OCI-LY7 (cell line): Measurements from ENCODE around the gene SMPD2.

Experiments used
- CTCF ChIP-seq: fragments of 200-600 bp; sonication (generic); conservative IDR thresholded peaks from 2 replicates; pipeline ENCODE4 v1.5.1; 2014; ENCODE audit warnings: mild to moderate bottlenecking, antibody characterized with exemption, low read length, moderate library complexity, mixed read lengths
- EZH2phosphoT487 ChIP-seq: fragments of 200-600 bp; sonication (generic); IDR thresholded peaks from 2 replicates; pipeline ENCODE4 v1.6.1; 2018; ENCODE audit warnings: low read depth, borderline replicate concordance, mild to moderate bottlenecking, mixed run types, antibody characterized with exemption, low read length, moderate library complexity, mixed read lengths

DNA sequence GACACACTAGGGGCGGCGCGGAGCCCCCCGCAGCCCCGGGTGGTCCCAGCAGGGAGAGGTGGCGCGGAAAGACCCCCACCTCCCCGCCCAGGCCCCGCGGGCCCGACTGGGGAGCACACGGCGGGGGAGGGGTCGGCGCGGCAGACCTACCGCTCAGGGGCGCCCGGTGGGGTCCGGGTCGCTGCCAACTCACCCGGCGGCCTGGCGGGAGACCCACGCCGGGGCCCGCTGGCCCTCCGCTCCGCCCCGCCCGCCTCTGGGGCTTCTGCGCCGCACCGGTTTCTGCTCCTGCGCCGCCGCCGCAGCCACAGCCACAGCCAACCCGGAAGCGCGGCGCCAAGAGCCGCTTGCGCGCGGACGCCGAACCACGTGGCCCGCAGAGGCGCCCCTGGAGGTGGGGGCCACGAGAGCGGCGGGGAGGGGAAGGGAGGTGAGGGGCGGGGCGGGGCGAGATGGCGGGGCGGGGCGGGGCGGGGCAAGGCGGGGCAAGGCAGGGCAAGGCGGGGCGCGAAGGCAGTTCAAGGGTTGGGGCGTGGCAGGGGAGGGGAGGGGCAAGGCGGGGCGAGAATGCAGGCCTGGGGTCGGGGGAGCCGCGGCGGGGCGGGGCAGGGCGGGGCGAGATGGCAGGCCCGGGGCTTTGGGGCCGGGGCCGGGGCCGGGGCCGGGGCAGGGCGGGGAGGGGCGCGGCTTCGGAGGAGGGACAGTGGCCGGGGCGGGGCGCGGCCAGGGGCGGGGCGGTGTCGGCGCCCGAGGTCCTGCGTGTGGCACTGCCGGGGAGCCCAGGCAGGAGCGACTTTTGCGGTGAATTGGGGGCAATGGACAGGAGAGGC, 42.6 kb downstream of the SMPD2 start, which contains the start of gene ZBTB24:
- TF ChIP-seq CTCF (no peak), EZH2phosphoT487 (no peak)
